Coronary artery (tissue), 2 donors: ENCODE results near the gene KRT79.

Source experiments
- DNase-seq: peaks from one replicate; pipeline ENCODE4 v3.0.0-alpha.2; 2017; ENCODE audit warnings: low spot score
- H3K27ac ChIP-seq, 2 donors: fragments of 200-600 bp; sonication (generic); one replicate each; pipeline ENCODE4 v1.5.1; 2016 to 2019
- H3K4me3 ChIP-seq: fragments of 200-600 bp; sonication (generic); 2 replicates; pipeline ENCODE4 v1.5.1; 2016; ENCODE audit warnings: mild to moderate bottlenecking, moderate library complexity
- CTCF ChIP-seq: fragments of 200-600 bp; sonication (generic); IDR thresholded peaks from one replicate; pipeline ENCODE4 v1.5.1; 2019; ENCODE audit warnings: antibody characterized with exemption

The KRT79 gene

GRCh38 chr12:52870361-52871290, 36.5 kb upstream of the KRT79 start:
- no peak for TF ChIP-seq CTCF
- Histone ChIP-seq H3K4me3 (no peak overlapping the region), H3K27ac (peak overlapping the region; percentile 48 to 84)
- no peak for DNase-seq

GRCh38 chr12:52867642-52868041, 33.5 kb upstream of the KRT79 start:
- DNase-seq: no peak
- Histone ChIP-seq H3K4me3 (no peak overlapping the region), H3K27ac (peak overlapping the region in 1 of 2 donors; percentile 28)
- no peak for TF ChIP-seq CTCF

- H3K27ac ChIP-seq: peak overlapping the region in 1 of 2 donors; percentile 28
- no peak overlapping the region for H3K4me3 ChIP-seq
- no peak for DNase-seq
- no peak for TF ChIP-seq CTCF
Measured at GRCh38 chr12:52867152-52867551, 33.0 kb upstream of the KRT79 start.

GRCh38 chr12:52865090-52865944, 31.2 kb upstream of the KRT79 start:
- no peak overlapping the region for H3K27ac ChIP-seq
- peak; percentile 68 for TF ChIP-seq CTCF
- no peak for DNase-seq
- no peak overlapping the region for H3K4me3 ChIP-seq

GRCh38 chr12:52862023-52862422, 27.9 kb upstream of the KRT79 start:
- Histone ChIP-seq H3K27ac (no peak overlapping the region), H3K4me3 (no peak overlapping the region)
- no peak for TF ChIP-seq CTCF
- no peak for DNase-seq

- no peak overlapping the region for H3K27ac ChIP-seq
- H3K4me3 ChIP-seq: no peak overlapping the region
- no peak for TF ChIP-seq CTCF
- DNase-seq: no peak
Measured at GRCh38 chr12:52861511-52861910, 27.4 kb upstream of the KRT79 start.
